GM12891 (cell line): ENCODE data around the gene GNG2.
"Not testable (repeated sequence)": the region's sequence is repeated elsewhere in the genome, so short reads cannot be mapped to it uniquely, and the experiment has no call there.

Experiments
- DNase-seq: peaks from one replicate; pipeline ENCODE4 v3.0.0; 2011; ENCODE audit warnings: low spot score; ENCODE audit not compliant: insufficient read length
- FAIRE-seq: peaks from 2 replicates; lab custom pipeline; 2011; peaks lifted over from hg19 to GRCh38; lab: Jason Lieb, UNC
- PAX5 ChIP-seq: IDR thresholded peaks from 2 replicates; pipeline ENCODE4 v1.6.1; 2011; ENCODE audit warnings: low read length, moderate library complexity, mild to moderate bottlenecking; ENCODE audit not compliant: insufficient read depth, severe bottlenecking
- POLR2A ChIP-seq: IDR thresholded peaks from 2 replicates; pipeline ENCODE4 v1.6.1; 2011; ENCODE audit warnings: low read depth, low read length, control low read depth
- POLR2AphosphoS5 ChIP-seq: IDR thresholded peaks from 2 replicates; pipeline ENCODE4 v1.6.1; 2011; ENCODE audit warnings: low read depth, low read length, control low read depth
- POU2F2 ChIP-seq: IDR thresholded peaks from 2 replicates; pipeline ENCODE4 v1.6.1; 2011; ENCODE audit warnings: low read depth, mild to moderate bottlenecking, control low read depth, low read length, moderate library complexity
- SPI1 ChIP-seq: IDR thresholded peaks from 2 replicates; pipeline ENCODE4 v1.6.1; 2011; ENCODE audit warnings: low read depth, low read length, control low read depth
- TAF1 ChIP-seq: IDR thresholded peaks from 2 replicates; pipeline ENCODE4 v1.6.1; 2011; ENCODE audit warnings: low read depth, low read length, control low read depth

Gene GNG2

GRCh38 chr14:51881636-51882035, 21.2 kb downstream of the GNG2 start:
- DNase-seq: no peak
- FAIRE-seq: no peak
- no peak for TF ChIP-seq PAX5
- no peak for TF ChIP-seq POLR2AphosphoS5
- no peak for TF ChIP-seq SPI1
- no peak for TF ChIP-seq TAF1
- TF ChIP-seq POLR2A: no peak
- TF ChIP-seq POU2F2: no peak

- FAIRE-seq (no peak), DNase-seq (no peak)
- no peak for TF ChIP-seq POLR2AphosphoS5
- no peak for TF ChIP-seq PAX5
- no peak for TF ChIP-seq POLR2A
- TF ChIP-seq SPI1: no peak
- no peak for TF ChIP-seq POU2F2
- no peak for TF ChIP-seq TAF1
Observed at GRCh38 chr14:51883232-51883631, 22.8 kb downstream of the GNG2 start.

- peak; percentile 82 for FAIRE-seq
- peak; percentile 60 for TF ChIP-seq SPI1
- no peak for TF ChIP-seq PAX5
- TF ChIP-seq POU2F2: no peak
- TF ChIP-seq POLR2A: no peak
- no peak for TF ChIP-seq POLR2AphosphoS5
- TF ChIP-seq TAF1: no peak
Observed at GRCh38 chr14:51884086-51884927, 23.9 kb downstream of the GNG2 start.

GRCh38 chr14:51889851-51890250, 29.4 kb downstream of the GNG2 start:
- TF ChIP-seq POLR2A (no peak), POU2F2 (no peak), POLR2AphosphoS5 (no peak), PAX5 (no peak), TAF1 (no peak), SPI1 (0 out of 2 replicates have a peak, but pooled peaks have one; percentile 15)
- FAIRE-seq: no peak
- no peak for DNase-seq

More at GRCh38 chr14:51884086-51884927, 23.9 kb downstream of the GNG2 start:
- DNase-seq: no peak

GRCh38 chr14:51894250-51894649, 33.8 kb downstream of the GNG2 start:
- FAIRE-seq: no peak
- no peak for DNase-seq
- no peak for TF ChIP-seq TAF1
- no peak for TF ChIP-seq SPI1
- no peak for TF ChIP-seq POLR2AphosphoS5
- no peak for TF ChIP-seq PAX5
- no peak for TF ChIP-seq POU2F2
- TF ChIP-seq POLR2A: no peak

- FAIRE-seq (no peak), DNase-seq (no peak)
- TF ChIP-seq POLR2A (no peak), POLR2AphosphoS5 (no peak), POU2F2 (no peak), TAF1 (no peak), SPI1 (no peak), PAX5 (no peak)
Observed at GRCh38 chr14:51895375-51895774, 35.0 kb downstream of the GNG2 start.

- TF ChIP-seq POU2F2: no peak
- TF ChIP-seq POLR2AphosphoS5: no peak
- TF ChIP-seq SPI1: no peak
- TF ChIP-seq PAX5: no peak
- no peak for TF ChIP-seq POLR2A
- FAIRE-seq (no peak), DNase-seq (no peak)
Observed at GRCh38 chr14:51897791-51898355, 37.5 kb downstream of the GNG2 start.

- DNase-seq: no peak
- no peak for FAIRE-seq
- TF ChIP-seq POU2F2 (no peak), POLR2A (no peak), PAX5 (no peak), POLR2AphosphoS5 (no peak), SPI1 (no peak), TAF1 (no peak)
Observed at GRCh38 chr14:51901475-51902024, 41.1 kb downstream of the GNG2 start.

GRCh38 chr14:51905656-51906121, 45.3 kb downstream of the GNG2 start:
- TF ChIP-seq SPI1: peak; percentile 62
- peak; percentile 84 for FAIRE-seq
- not testable (repeated sequence) for DNase-seq

- DNase-seq (no peak), FAIRE-seq (no peak)
- no peak for TF ChIP-seq POLR2A
- no peak for TF ChIP-seq TAF1
- TF ChIP-seq POU2F2: no peak
- TF ChIP-seq POLR2AphosphoS5: no peak
- TF ChIP-seq SPI1: no peak
Observed at GRCh38 chr14:51908086-51908485, 47.7 kb downstream of the GNG2 start.
